ENCODE measurements around the gene PRR19. TPM values are rescaled to one million over a fixed set of nuclear protein-coding genes. Genes with fewer than 3 reads are reported as not detected.
"Not testable (repeated sequence)": the region's sequence is repeated elsewhere in the genome, so short reads cannot be mapped to it uniquely, and the experiment has no call there.

Gene PRR19
- total and polyA plus RNA-seq, 2 donors (not counting 1 experiment from before 2014, with no cell fraction given): 0.39 to 0.54 TPM

- H4K20me1 ChIP-seq (ENCODE audit: control insufficient read depth, insufficient read depth, low read length, poor library complexity, severe bottlenecking): no peaks in the 10 kb centered on the region
- no peaks in the 10 kb centered on the region for H3K9me3 ChIP-seq (ENCODE audit: control extremely low read depth in 1 of 3, control insufficient read depth in 2 of 3, insufficient read depth in 1 of 3, low read length in 2 of 3)
- peaks cover 10 to 19% of the 10 kb centered on the region in 2 donors for H3K4me1 ChIP-seq (ENCODE audit: control insufficient read depth in 2 of 2, insufficient read depth in 2 of 2, low read length in 2 of 2)
- no peak overlapping the region for H3K4me2 ChIP-seq (replicated peaks; ENCODE audit: low read depth, low read length, poor library complexity, severe bottlenecking)
- no peak for DNase-seq
- no peak overlapping the region for H3K9ac ChIP-seq (ENCODE audit: low read length)
- H3K27me3 ChIP-seq (replicated peaks in 1 of 4; ENCODE audit: control extremely low read depth in 1 of 4, control insufficient read depth in 3 of 4, insufficient read depth in 4 of 4, low read length in 3 of 4): no peaks in the 10 kb centered on the region
- H3K9me3 Mint-ChIP-seq (ENCODE audit: insufficient read depth): no peaks in the 10 kb centered on the region
- H3K27ac ChIP-seq (ENCODE audit: low read length in 2 of 2): no peak overlapping the region
- H3K36me3 ChIP-seq (replicated peaks in 1 of 2; ENCODE audit: control extremely low read depth in 1 of 2, control insufficient read depth in 1 of 2, extremely low read depth in 1 of 2, insufficient read depth in 2 of 2, low read length in 1 of 2): peaks cover 0 to 4% of the 10 kb centered on the region in 2 experiments
- 80% methylated on average over 1 of the region's 2 CpGs for WGBS (ENCODE audit: insufficient coverage)
- H3K4me3 ChIP-seq (ENCODE audit: control extremely low read depth in 1 of 5, extremely low read depth in 1 of 5, insufficient read depth in 1 of 5, low read depth in 2 of 5, low read length in 4 of 5): no peak overlapping the region
- TF ChIP-seq EZH2 (IDR thresholded peaks at IDR 0.05; ENCODE audit: borderline replicate concordance, insufficient read depth, low read depth, low read length, poor library complexity, severe bottlenecking): no peak
- TF ChIP-seq, protein P1, sequence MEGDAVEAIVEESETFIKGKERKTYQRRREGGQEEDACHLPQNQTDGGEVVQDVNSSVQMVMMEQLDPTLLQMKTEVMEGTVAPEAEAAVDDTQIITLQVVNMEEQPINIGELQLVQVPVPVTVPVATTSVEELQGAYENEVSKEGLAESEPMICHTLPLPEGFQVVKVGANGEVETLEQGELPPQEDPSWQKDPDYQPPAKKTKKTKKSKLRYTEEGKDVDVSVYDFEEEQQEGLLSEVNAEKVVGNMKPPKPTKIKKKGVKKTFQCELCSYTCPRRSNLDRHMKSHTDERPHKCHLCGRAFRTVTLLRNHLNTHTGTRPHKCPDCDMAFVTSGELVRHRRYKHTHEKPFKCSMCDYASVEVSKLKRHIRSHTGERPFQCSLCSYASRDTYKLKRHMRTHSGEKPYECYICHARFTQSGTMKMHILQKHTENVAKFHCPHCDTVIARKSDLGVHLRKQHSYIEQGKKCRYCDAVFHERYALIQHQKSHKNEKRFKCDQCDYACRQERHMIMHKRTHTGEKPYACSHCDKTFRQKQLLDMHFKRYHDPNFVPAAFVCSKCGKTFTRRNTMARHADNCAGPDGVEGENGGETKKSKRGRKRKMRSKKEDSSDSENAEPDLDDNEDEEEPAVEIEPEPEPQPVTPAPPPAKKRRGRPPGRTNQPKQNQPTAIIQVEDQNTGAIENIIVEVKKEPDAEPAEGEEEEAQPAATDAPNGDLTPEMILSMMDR (IDR thresholded peaks at IDR 0.05): no peak
- H3K4me3 Mint-ChIP-seq: no peak overlapping the region
- no peak overlapping the region for H2AFZ ChIP-seq (ENCODE audit: insufficient read depth, low read depth, low read length, poor library complexity, severe bottlenecking)
- H3K4me1 Mint-ChIP-seq: peaks cover 19% of the 10 kb centered on the region
- ATAC-seq (ENCODE audit: low read depth): no peak
- H3K79me2 ChIP-seq (ENCODE audit: control insufficient read depth, insufficient read depth, low read length): peaks cover 40% of the 10 kb centered on the region
- H3K27me3 Mint-ChIP-seq: peaks cover under 1% of the 10 kb centered on the region
- H3K27ac Mint-ChIP-seq: no peak overlapping the region
- intact Hi-C loops (cut with micrococcal nuclease): no loop called here
- ChIA-PET CTCF (interaction anchor here (0.7 to 1.8 kb wide), 3 partner anchors 41 to 67 kb away, joined by 3 to 5 read pairs (median 4); no protein-coding TSS in a partner anchor), POLR2A (interaction anchor here (0.7 kb wide), 1 partner anchor 214 kb away, joined by 7 read pairs; no protein-coding TSS in a partner anchor)
Observed at GRCh38 chr19:42330241-42330711, 28.3 kb downstream of the PRR19 start.

DNA sequence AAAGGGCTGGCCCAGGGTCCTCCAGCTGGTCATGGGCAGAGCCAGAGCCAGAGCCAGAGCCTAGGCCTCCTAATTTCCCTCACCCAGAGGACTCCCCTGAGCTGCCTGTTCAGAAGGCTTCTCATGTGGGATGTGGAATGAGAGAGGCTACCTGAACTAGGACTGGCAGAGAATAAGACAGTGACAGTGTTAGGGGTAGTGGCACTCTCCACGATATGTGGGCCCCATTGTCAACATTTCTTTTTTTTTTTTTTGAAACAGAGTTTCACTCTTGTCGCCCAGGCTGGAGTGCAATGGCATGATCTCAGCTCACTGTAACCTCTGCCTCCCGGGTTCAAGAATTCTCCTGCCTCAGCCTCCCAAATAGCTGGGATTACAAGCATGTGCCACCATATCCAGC lies 29.4 kb downstream of the PRR19 start:
- DNase-seq; H2AFZ ChIP-seq (ENCODE audit: insufficient read depth, low read depth, low read length, poor library complexity, severe bottlenecking); H3K4me2 ChIP-seq (replicated peaks; ENCODE audit: low read depth, low read length, poor library complexity, severe bottlenecking); intact Hi-C loops (cut with micrococcal nuclease); H3K27ac ChIP-seq (ENCODE audit: low read length in 2 of 2); H3K27me3 Mint-ChIP-seq; H3K27ac Mint-ChIP-seq; H3K9ac ChIP-seq (ENCODE audit: low read length); H3K9me3 ChIP-seq (ENCODE audit: control extremely low read depth in 1 of 3, control insufficient read depth in 2 of 3, insufficient read depth in 1 of 3, low read length in 2 of 3); H3K4me3 Mint-ChIP-seq; H3K4me3 ChIP-seq (ENCODE audit: control extremely low read depth in 1 of 5, extremely low read depth in 1 of 5, insufficient read depth in 1 of 5, low read depth in 2 of 5, low read length in 4 of 5); H4K20me1 ChIP-seq (ENCODE audit: control insufficient read depth, insufficient read depth, low read length, poor library complexity, severe bottlenecking); H3K27me3 ChIP-seq (replicated peaks in 1 of 4; ENCODE audit: control extremely low read depth in 1 of 4, control insufficient read depth in 3 of 4, insufficient read depth in 4 of 4, low read length in 3 of 4); H3K36me3 ChIP-seq (replicated peaks in 1 of 2; ENCODE audit: control extremely low read depth in 1 of 2, control insufficient read depth in 1 of 2, extremely low read depth in 1 of 2, insufficient read depth in 2 of 2, low read length in 1 of 2); ATAC-seq (ENCODE audit: low read depth); H3K9me3 Mint-ChIP-seq (ENCODE audit: insufficient read depth): not testable (repeated sequence)
- ChIA-PET CTCF (interaction anchor here (1.3 to 1.8 kb wide), 2 partner anchors 40 to 66 kb away, joined by 3 to 4 read pairs; no protein-coding TSS in a partner anchor), POLR2A (interaction anchor here (0.6 kb wide), 1 partner anchor 456 kb away, joined by 3 read pairs; no protein-coding TSS in a partner anchor)
- H3K79me2 ChIP-seq (ENCODE audit: control insufficient read depth, insufficient read depth, low read length): peaks cover 38% of the 10 kb centered on the region
- peaks cover 14% of the 10 kb centered on the region for H3K4me1 Mint-ChIP-seq
- H3K4me1 ChIP-seq (ENCODE audit: control insufficient read depth in 2 of 2, insufficient read depth in 2 of 2, low read length in 2 of 2): peaks cover 8 to 12% of the 10 kb centered on the region in 2 donors
- 100% methylated on average over 1 of the region's 3 CpGs for WGBS (ENCODE audit: insufficient coverage)

Data from B cell (primary cell).